ENCODE measurements around the gene PAPLN.

The PAPLN gene

DNA sequence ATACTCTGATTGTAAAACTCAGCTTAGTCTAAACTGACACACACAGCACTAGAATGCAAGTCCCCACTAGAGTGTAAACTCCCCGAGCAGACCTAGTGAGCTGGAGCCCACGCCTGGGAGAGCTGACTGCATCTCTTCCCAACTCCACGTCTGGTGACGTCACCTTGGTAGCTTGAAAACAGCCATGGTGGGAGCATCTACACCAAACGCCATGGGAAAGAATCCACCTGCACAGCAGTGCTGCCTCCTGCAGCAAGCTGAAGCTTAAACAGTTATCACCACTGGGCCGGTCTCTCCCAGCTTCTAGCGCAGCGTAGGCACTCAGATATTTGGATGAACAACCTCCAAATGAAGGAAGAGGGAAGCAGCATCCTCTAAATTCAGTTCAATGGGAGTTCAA lies 4.3 kb upstream of the PAPLN start:
- DNase-seq = no peak

GRCh38 chr14:73233564-73233963 lies 3.7 kb upstream of the PAPLN start:
- no peak for DNase-seq

DNA sequence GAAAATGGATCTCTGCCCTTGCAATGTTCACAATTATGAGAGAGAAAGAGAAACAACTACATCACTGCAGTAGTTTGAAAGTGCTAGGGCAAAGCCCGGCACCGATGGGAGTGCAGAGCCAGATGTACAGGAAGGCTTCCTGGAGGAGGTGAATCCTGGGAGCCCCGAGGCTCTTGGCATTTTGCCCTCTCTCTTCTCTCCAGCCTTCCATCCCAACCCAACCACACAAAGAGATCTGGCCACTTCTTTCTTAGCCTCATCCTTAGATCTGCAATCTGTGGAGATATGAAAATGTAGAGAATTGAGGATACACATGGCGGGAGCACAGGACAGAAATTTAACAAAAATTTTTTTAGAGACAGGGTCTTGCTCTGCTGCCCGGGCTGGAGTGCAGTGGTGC lies 3.3 kb upstream of the PAPLN start:
- no peak for DNase-seq

GRCh38 chr14:73234586-73235394 lies 2.5 kb upstream of the PAPLN start:
- no peak for DNase-seq

DNA sequence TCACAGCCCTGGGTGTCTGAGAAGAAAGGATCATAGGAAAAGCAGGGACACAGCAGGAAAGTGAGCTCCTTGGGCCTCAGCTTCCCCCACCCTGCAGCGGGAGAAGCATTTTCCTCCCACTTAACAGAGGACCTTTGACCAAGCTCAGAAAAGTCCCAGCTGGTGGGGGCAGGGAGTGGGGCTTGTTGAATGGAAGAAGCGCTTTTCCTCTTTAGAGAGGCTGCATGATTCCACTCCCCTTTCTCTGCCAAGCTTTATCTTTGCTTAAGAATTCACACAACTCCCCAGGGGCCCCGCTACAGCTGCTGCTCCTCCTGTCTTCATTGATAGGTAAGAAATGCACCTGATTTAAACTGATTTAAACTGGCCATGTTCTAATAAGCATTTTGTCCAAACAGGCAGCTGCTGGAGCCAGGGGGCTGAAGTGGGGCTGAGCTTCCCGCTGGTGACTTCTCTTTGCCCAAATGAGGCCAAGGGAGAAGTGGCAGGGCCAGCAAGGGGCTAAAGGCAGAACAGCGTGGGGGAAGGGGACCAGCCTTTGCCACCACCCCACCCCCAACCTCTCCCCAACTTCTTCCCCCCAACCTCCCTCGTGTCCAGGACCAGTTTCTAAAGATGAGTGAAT lies 1.7 kb upstream of the PAPLN start:
- no peak for DNase-seq

DNA sequence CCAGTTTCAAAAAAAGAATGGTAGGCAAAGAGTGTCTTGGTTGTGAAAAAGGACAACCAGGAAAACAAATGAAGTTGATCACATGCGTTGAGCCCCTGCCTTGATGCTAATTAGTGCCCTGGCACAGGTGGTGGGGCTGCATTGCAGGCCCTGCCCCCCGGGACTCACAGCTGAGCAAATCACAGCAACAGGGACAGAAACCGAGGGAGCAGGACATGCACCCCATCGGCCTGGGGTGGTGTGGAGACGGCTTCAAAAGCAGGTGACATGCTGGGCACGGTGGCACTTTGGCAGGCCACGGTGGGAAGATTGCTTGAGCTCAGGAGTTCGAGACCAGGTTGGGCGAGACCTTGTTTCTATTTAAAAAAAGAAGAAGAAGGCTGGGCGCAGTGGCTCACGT lies 1.1 kb upstream of the PAPLN start:
- DNase-seq = no peak

GRCh38 chr14:73236752-73237218 lies 521 bp upstream of the PAPLN start:
- DNase-seq = no peak

DNA sequence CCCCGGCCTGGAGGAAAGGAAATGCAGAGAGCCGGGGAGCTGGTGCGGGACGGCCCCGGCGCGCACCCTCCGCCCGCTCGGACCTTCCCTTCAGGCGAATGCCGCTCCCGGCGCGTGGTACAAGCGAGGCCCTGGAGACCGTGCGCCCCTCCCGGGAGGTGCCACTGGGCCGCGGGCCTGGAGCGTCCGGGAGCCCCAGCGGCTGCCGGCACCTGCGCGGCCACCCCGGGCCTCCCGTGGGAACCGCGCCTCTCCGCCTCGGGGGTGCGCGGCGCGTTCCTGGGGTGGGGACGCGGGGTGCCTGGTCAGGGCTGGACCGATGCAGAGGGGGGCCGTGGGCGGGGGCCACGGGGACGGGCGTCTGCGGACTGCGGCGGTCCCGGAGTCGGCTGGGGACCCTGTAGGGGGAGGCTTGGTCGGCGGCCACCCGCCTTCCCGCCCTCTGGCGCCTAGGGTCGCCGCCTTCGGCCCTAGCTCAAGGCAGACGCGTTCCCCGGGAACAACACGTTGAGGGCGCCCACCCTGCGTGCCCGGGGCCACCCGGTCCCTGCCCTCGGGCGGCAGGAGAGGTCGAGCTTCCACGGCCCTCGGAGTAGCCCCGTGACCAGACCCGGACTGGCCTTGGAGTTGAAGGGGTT lies 599 bp downstream of the PAPLN start:
- no peak for DNase-seq

GRCh38 chr14:73238424-73238852 lies 1.1 kb downstream of the PAPLN start:
- no peak for DNase-seq

DNA sequence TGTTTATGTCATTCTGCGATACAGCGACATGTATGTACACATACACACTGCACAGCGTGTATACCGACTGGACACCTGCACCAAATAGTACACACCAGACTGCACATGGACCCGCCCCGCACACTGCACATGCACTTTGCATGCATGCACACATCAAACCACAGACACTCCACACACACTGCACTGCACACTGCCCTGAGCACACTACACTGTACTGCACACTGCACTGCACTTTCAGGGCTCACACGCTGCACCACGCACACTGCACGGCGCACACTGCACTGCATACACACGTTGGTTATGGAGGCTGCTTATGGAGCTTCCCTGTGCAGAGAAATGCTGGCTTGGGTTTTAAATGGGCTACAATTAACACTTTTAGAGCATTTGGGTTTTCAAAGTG lies 1.6 kb downstream of the PAPLN start:
- DNase-seq = no peak

- DNase-seq = no peak
These were observed 2.3 kb downstream of the PAPLN start for GRCh38 chr14:73239393-73240241.

DNA sequence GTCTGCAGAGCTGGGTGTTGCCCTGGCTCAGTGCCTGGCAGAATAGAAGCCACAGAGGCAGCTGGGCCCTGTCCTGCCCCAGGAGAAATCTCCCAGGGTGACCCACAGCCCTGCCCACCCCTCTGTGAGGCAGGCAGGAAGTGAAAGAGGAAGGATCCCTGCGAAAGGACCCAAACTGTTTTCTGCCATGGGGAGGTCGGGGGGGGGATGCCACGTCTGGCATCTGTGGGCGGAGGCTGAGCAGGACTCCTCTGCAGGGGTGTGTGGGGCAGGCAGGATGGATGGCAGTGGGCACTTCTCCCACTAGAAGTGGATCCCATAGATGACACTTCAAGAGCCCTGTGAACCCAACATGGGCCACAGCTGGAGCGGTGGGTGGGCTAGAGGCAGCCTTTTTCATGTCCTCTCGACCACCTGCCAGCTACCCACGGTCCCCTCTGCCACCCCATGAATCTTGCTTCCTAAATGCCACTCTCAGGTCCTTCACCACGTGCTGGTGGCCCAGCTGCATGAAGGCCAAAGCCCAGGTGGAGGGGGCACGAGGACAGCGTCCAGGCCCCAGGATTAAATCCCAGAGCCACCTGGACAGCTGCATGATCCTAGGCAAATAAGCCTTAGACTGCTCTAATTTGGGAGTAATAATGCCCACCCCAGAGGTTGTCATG lies 3.6 kb downstream of the PAPLN start:
- DNase-seq = no peak

DNA sequence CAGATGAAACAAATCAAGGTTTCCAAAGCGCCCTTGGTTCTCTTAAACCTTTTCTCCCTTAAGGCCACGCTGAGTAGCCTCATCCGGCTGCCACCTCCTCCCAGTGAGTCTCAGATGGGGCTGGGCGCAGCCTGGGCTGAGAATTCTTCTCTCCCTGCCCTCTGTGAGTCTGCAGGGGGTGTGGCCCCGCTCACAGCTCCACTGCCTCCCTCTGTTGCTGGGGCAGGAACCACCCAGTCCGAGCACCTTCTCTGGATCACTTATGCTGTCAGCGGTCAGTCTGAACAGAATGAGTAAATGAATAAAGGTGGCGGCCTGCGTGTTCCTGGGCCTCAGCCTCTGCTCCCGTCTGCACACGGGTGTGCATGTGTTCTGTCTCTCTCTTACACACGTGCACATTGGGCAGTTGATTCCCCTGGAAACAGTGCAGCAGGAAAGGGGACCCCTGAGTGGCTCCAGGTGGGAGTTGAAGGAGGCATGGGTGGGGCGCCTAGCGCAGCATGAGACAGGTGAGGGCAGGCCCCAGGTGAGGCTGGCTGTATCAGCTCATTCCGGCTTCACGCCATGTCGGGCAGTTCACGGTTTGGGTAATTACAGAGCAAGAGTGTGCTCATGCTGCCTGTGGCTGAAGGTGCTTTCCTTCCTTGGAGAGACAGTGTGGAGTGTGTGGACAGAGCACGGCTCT lies 4.3 kb downstream of the PAPLN start:
- DNase-seq = no peak

DNA sequence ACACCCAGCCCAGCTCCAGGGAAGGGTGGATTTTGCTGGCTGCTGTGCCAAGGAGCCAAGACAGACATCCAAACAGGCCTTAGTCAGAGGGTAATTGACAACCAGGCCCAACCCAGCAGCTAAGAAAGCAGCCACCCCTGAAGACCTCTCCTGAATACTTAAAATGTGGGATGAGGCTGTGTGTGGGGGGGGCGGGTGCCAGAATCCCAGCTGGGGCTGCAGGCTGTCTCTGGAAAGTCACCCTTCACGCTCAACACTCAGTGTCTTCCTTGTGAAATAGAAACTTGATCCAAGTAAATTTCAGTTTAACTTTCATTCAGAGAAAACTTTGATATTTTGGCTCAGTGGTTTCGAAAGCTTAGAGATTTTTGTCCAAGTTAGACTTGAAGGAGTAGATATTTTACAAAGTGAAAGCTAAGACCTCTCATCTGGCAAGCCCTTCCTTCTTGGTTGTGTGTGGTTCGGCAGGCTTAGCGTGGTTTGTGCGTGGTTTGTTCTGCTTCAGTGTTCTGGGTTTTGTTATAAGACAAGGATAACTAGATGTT lies 5.1 kb downstream of the PAPLN start:
- DNase-seq = no peak

- no peak for DNase-seq
These were observed 6.0 kb downstream of the PAPLN start for GRCh38 chr14:73243341-73243740.

DNA sequence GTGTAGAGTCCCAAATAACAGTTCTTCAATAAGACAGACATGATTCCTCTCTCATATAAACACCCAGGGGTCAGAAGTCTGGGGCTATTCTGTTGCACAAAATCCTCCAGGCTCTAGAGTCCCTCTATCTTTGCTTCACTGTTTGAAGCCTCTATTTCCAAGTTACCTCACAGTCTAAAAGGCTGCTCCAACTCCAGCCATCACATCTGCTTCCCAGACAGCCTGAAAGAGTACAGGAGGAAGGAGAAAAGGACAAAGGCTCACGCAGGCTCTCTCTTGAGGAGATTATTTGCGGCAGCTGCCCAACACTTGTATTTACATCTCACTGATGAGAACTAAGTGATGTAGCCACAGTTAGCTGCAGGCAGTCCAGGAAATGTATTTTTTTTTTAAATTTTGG lies 6.4 kb downstream of the PAPLN start:
- DNase-seq = no peak

DNA sequence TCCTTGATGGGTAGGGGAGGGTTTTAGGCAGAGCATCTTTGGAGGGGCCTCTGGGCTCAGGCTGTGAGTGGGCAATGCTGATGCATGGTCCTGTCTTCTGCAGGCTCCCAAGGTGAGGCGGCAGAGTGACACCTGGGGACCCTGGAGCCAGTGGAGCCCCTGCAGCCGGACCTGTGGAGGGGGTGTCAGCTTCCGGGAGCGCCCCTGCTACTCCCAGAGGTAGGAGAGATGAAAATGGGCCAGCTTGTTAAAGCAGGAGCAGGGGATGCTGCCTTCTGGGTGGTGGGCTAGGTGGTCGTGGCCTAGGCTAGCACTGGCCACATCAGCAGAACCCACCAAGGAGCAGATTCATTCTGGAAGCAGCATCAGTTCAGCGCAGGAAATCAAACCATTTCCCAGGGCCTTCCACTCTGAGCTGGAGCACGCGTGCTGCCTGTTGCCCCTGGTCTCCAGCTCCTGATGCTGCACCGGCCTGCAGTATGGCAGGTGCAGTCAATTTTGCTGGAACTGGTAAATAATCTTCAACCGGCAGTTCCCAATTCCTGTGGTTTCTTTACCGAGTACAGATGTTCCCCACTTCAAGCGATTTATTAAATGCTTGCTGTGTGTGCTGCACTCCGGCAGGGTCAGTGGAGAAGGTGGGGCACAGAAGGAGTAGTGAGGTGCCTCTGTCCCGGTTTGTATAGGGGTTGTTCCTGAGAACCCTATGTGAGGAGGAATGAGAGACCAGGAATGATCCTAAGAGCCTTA lies 7.4 kb downstream of the PAPLN start:
- DNase-seq = no peak

GRCh38 chr14:73245480-73246325 lies 8.4 kb downstream of the PAPLN start:
- peak; percentile 7 for DNase-seq

DNA sequence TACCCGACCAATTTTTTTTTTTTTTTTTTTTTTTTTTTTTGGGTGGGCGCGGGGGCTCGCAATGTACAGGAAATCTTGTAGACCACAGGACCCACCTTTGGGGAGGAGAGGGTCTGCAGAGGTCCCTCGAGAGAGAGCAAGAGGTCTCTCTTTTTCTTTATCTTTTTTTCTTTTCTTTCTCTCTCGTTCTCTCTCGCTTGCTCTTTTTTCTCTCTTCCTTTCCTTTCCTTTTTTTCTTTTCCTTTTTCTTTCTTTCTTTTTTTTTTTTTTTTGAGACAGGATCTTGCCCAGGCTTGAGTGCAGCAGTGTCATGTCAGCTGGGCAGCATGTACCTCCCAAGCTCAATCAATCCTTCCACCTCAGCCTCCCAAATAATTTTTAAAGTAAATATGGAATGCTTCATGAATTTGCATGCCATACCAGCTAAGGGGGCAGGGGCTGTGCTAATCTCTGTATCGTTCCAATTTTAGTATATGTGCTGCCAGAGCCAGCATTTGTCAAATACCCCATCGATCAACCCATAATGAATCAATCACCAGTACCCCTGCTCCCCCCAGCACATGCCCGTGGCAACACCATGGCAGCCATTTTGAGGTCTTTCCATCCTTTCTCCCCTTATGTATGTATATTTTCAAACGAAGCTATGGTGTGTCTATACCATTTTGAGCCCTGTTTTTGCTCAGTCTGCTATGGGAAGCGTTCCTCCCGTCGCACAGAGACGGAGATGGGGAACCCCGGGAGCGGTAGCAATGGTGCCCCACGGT lies 9.3 kb downstream of the PAPLN start:
- no peak for DNase-seq

Measured in OCI-M1 (cell line).